Omental fat pad (tissue), 4 donors: Measurements from ENCODE around the gene TAPBPL. TPM values are rescaled to one million over a fixed set of nuclear protein-coding genes. Genes with fewer than 3 reads are reported as not detected.

Experiments
- ATAC-seq: fragments of 150-250 bp; one replicate; pipeline ENCODE4 v1.9.1; 2016; ENCODE audit warnings: mild to moderate bottlenecking, moderate library complexity; ENCODE audit not compliant: low FRiP score
- DNase-seq: peaks from one replicate; pipeline ENCODE4 v3.0.0-alpha.2; 2019; ENCODE audit warnings: low spot score
- total RNA-seq, 4 donors: library from RNA; depleted of rRNA; stranded (reverse); fragments of >200 nt; gene quantifications; one replicate each; pipeline ENCODE4 v1.1.0, GENCODE V29; 2016
- TF ChIP-seq, protein P1 (sequence below), 3 donors: fragments of 450-650 bp; IDR thresholded peaks; one replicate each; pipeline ENCODE4 v1.5.1; 2016 to 2017; ENCODE audit warnings: antibody characterized with exemption in 3 of 3, mild to moderate bottlenecking in 3 of 3, moderate library complexity in 2 of 3

The TAPBPL gene
- total RNA-seq, 4 donors from 2014 or later = 16.3 to 26.0 (median 18.5) TPM

DNA sequence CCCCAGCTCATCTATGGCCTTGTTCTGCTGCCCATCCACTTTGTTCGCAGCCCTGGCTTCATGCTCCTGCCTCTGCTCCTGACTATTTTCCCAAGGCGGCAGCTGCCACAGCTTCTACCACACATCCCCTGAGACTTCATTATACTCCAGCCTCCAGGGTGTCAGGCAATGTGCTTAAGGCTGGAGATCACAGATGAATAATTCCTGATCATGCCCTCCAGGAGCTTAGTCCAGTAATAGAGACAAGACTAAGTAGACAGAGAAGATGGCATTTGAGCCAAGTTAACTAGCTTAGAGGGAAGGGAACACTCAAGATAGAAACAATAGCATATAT lies 7.1 kb downstream of the TAPBPL start:
- TF ChIP-seq, protein P1, sequence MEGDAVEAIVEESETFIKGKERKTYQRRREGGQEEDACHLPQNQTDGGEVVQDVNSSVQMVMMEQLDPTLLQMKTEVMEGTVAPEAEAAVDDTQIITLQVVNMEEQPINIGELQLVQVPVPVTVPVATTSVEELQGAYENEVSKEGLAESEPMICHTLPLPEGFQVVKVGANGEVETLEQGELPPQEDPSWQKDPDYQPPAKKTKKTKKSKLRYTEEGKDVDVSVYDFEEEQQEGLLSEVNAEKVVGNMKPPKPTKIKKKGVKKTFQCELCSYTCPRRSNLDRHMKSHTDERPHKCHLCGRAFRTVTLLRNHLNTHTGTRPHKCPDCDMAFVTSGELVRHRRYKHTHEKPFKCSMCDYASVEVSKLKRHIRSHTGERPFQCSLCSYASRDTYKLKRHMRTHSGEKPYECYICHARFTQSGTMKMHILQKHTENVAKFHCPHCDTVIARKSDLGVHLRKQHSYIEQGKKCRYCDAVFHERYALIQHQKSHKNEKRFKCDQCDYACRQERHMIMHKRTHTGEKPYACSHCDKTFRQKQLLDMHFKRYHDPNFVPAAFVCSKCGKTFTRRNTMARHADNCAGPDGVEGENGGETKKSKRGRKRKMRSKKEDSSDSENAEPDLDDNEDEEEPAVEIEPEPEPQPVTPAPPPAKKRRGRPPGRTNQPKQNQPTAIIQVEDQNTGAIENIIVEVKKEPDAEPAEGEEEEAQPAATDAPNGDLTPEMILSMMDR (IDR thresholded peaks at IDR 0.05) = no peak
- DNase-seq (no peak), ATAC-seq (no peak)

DNA sequence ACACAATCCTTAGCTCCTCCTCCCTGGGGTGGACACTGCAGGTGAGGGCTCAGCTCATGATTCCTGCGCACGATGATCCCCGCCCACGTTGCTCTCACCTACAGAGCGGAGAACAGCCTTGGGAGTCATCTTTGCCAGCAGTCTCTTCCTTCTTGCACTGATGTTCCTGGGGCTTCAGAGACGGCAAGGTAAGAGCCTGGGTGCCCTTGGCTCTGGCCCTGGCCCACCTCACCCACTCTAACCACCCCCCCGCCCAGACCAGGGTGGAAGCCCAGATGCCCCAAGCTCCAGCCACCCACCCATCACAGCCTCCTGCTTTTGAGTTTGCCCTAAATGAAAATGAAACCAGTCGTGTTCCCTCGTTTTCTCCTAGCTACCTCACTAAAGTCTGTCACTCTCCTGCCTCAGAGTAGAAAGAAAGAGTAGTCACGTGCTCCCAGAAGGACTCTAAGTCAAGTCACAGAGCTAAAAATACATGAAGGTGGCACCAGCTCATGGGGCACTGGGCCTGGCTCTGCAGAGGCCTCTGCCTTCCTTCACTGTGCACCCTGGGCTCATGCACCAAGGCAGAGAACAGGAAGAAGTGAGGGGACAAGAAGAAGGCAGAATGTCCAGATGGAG lies 9.0 kb downstream of the TAPBPL start:
- no peak for ATAC-seq

DNA sequence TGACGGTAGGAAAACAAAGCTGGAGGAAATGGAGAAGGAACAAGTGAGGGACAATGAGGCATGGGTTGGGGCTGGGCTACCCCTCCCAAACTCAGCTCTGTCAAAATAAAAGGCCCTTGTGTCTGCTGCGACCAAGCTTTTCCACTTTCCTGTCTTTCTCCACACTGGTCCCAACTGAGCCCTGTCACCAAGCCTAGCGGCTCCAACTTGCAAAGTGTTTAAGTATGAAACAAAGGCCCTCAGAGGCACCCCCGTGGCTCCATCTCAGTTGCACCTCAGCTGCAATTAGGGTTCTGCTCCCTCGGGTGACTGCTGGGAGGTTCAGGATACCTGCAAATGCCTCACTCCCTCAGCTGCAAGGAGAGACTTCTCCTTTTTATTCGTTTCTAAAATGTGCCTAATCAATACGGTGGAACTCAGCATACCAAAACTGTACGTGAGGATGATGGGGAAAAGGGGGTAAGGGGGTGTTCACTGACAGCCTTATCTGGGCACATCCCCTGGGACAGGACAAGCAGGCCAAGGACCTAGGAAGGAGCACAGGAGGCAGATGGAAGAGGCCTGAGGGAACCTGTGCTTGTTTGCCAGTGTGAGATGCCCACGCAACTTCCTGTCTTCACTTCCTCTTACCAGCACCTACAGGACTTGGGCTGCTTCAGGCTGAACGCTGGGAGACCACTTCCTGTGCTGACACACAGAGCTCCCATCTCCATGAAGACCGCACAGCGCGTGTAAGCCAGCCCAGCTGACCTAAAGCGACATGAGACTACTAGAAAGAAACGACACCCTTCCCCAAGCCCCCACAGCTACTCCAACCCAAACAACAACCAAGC lies 9.8 kb downstream of the TAPBPL start:
- DNase-seq (no peak), ATAC-seq (no peak)
- TF ChIP-seq, protein P1 (IDR thresholded peaks at IDR 0.05) = no peak

More for the DNA sequence above, 9.0 kb downstream of the TAPBPL start:
- TF ChIP-seq, protein P1 (IDR thresholded peaks at IDR 0.05) = no peak
- no peak for DNase-seq

DNA sequence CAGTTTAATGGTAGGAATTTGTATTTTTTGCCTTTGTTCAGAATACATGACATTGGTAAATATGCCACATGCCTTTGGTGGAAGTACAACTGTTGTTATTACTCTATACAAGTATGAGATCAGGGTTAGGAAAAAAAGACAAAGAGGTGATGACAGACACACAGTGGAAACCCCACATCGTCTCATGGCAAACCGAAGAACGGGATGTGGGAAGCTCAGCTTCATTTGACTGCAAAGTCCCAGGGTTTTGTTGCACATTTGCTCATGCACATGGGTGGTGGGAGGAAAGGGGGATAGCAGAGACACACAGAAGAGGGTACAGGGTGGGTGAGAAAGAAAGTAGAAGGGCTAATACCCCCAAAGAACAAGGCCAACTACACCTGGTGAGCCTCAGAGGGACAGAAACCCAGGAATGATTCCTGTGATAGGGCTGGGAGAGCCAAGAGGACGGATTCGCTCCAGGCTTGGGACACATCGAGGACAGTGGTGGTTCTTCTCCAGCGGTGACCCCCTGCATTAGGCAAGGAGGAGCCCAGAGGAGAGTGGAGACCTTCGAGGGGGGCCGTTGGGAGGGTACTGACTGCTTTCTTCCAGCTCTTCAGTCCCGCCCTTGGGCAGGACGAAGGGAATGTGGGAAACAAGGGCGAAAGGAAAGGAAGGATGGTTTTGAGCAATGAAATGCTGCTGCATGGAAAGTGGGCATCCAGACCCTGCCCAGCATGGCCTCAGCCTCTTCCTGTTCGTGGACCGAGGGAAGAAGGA lies 10.6 kb downstream of the TAPBPL start:
- DNase-seq (no peak), ATAC-seq (no peak)
- TF ChIP-seq, protein P1 (IDR thresholded peaks at IDR 0.05) = no peak

DNA sequence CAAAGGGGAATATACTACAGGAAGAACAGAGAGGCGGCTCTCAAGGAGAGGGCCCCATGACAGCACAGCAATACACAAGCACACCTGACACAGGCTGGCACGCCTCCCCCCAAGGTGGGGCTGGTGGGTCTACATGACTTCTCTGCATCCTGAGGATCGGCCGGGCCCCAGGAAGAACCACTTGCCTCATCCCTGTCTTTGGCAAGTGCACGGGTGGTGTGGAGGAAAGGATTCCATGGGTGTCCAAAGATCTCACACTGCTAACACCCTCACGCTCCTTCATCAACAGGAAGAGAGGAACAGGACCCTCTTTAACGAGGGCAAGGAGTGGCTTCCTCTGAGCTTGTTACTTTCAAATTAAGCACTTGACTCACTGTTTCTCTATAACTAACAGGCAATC lies 11.4 kb downstream of the TAPBPL start:
- ATAC-seq (no peak), DNase-seq (no peak)
- TF ChIP-seq, protein P1 (IDR thresholded peaks at IDR 0.05) = no peak

DNA sequence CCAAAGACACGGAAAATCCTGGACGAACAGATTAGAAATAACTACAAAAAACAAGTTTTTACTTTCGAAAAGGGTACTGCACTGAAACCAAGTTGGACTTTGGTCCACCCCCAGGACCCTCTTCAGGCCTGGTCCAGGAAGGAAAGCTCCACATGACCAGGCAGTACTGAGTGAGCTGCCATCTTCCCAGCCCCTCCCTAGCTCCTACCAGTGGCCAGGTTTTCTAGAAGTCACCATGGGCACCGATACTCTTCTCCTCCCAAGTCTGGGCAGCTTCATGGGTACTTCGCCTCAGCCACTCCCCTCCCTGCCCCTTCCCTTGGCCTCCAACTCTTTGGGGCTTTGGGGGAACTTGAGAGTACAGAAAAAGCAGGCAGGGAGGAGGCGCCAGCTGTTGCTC lies 12.0 kb downstream of the TAPBPL start:
- no peak for DNase-seq
- ATAC-seq = no peak
- TF ChIP-seq, protein P1 (IDR thresholded peaks at IDR 0.05) = no peak
